Lung (tissue), 12 donors: ENCODE measurements around the gene DENND1B. TPM values are rescaled to one million over a fixed set of nuclear protein-coding genes. Genes with fewer than 3 reads are reported as not detected.

ENCODE experiments used
- ATAC-seq: fragments of 200-7000 bp; cut with Tn5 transposase; one replicate; pipeline ENCODE4 v1.9.1; 2020; ENCODE audit warnings: moderate number of reproducible peaks; ENCODE audit not compliant: insufficient read depth, low FRiP score
- DNase-seq, 3 donors: peaks; one replicate each; pipeline ENCODE4 v3.0.0-alpha.2; 2013 to 2017
- H3K27ac ChIP-seq, 2 donors: one replicate each; pipeline ENCODE4 v1.5.1; 2013; ENCODE audit warnings: mild to moderate bottlenecking in 2 of 2, moderate library complexity in 2 of 2, control low read depth in 1 of 2, inconsistent platforms in 1 of 2, low read depth in 1 of 2, low read length in 1 of 2
- H3K27me3 ChIP-seq, 3 donors: one replicate each; pipeline ENCODE4 v1.5.1; 2013; ENCODE audit warnings: low read length in 2 of 3; ENCODE audit not compliant: control insufficient read depth in 3 of 3, insufficient read depth in 3 of 3
- H3K36me3 ChIP-seq, 4 donors: one replicate each; pipeline ENCODE4 v1.5.1; 2013; ENCODE audit warnings: low read length in 4 of 4, mild to moderate bottlenecking in 1 of 4, moderate library complexity in 1 of 4; ENCODE audit not compliant: control insufficient read depth in 4 of 4, insufficient read depth in 4 of 4
- H3K4me1 ChIP-seq, 5 donors: one replicate each; pipeline ENCODE4 v1.5.1; 2013; ENCODE audit warnings: low read length in 5 of 5, mild to moderate bottlenecking in 2 of 5, moderate library complexity in 1 of 5; ENCODE audit not compliant: control insufficient read depth in 5 of 5, insufficient read depth in 5 of 5
- H3K4me3 ChIP-seq: one replicate; pipeline ENCODE4 v1.5.1; 2013; ENCODE audit warnings: mild to moderate bottlenecking, control low read depth, moderate library complexity
- H3K9ac ChIP-seq, 2 donors: one replicate each; pipeline ENCODE4 v1.5.1; 2013; ENCODE audit warnings: low read length in 2 of 2, control low read depth in 1 of 2; ENCODE audit not compliant: insufficient read depth in 1 of 2
- H3K9me3 ChIP-seq, 4 donors: one replicate each; pipeline ENCODE4 v1.5.1; 2013; ENCODE audit warnings: low read length in 3 of 4, mild to moderate bottlenecking in 1 of 4, moderate library complexity in 1 of 4; ENCODE audit not compliant: control insufficient read depth in 4 of 4, insufficient read depth in 3 of 4
- WGBS, 2 donors: extraction: QIAGEN DNeasy Blood & Tissue Kit; methylation state at CpG; one replicate each; pipeline ENCODE4 v1.1.7; 2013; 5-methylcytosine and 5-hydroxymethylcytosine counted together
- polyA plus RNA-seq, 2 donors: library from polyadenylated mRNA; stranded (reverse); fragments of 200-250 nt; gene quantifications; one replicate each; pipeline ENCODE4 v1.2.1, GENCODE V29; 2013
- total RNA-seq, 2 donors: library from RNA; depleted of rRNA in 1 of 2; stranded (reverse); fragments of >200 nt in 1 of 2; gene quantifications; one replicate each; pipeline ENCODE4 v1.2.1, GENCODE V29; 2014 to 2021
- TF ChIP-seq, protein P1 (sequence below): IDR thresholded peaks from 2 replicates; pipeline ENCODE4 v1.5.1; 2012; ENCODE audit warnings: mild to moderate bottlenecking; ENCODE audit errors: control extremely low read depth, extremely low read depth
- donor health status: control.
- donor health status: control.
- donor health status: Bipolar disorder and iron deficiency.
- donor health status: healthy.
- donor health status: DM: yes; HTN: yes; CAD: no.

The DENND1B gene
- total and polyA plus RNA-seq, 4 donors, result 2.7 to 41.0 (median 10.1) TPM

DNA sequence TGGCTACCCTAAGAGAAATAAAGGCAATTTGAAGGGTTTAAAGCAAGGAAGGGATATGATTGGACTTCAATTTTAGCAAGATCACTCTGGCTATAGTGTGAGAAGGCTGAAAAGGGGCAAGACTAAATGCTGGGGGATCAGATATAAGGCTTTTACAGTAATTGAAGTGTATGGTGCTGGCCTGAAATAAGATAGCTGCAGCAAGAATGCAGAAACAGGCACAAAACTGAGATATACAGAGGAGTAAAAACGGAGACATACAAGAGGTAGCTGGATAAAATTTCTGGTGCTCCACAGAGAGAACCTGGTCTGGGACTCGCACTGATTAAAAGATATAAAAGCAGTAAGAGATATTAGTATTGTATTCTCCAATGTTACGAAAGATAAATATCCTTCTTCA lies 92.0 kb downstream of the DENND1B start:
- peaks cover 0 to 28% (median 3%) of the 10 kb centered on the region in 5 donors for H3K4me1 ChIP-seq
- TF ChIP-seq, protein P1, sequence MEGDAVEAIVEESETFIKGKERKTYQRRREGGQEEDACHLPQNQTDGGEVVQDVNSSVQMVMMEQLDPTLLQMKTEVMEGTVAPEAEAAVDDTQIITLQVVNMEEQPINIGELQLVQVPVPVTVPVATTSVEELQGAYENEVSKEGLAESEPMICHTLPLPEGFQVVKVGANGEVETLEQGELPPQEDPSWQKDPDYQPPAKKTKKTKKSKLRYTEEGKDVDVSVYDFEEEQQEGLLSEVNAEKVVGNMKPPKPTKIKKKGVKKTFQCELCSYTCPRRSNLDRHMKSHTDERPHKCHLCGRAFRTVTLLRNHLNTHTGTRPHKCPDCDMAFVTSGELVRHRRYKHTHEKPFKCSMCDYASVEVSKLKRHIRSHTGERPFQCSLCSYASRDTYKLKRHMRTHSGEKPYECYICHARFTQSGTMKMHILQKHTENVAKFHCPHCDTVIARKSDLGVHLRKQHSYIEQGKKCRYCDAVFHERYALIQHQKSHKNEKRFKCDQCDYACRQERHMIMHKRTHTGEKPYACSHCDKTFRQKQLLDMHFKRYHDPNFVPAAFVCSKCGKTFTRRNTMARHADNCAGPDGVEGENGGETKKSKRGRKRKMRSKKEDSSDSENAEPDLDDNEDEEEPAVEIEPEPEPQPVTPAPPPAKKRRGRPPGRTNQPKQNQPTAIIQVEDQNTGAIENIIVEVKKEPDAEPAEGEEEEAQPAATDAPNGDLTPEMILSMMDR, result no peak
- H3K27ac ChIP-seq, result no peak overlapping the region
- H3K4me3 ChIP-seq, result no peak overlapping the region
- H3K9ac ChIP-seq, result no peak overlapping the region
- H3K36me3 ChIP-seq, result no peaks in the 10 kb centered on the region
- ATAC-seq, result no peak
- peaks cover 0 to 2% (median 0%) of the 10 kb centered on the region in 4 donors for H3K9me3 ChIP-seq
- DNase-seq, result peak in 2 of 3 donors; percentile 46 to 74
- WGBS, 2 donors, result 90 to 98% methylated on average over 3 of the region's 3 CpGs
- H3K27me3 ChIP-seq, result no peaks in the 10 kb centered on the region

DNA sequence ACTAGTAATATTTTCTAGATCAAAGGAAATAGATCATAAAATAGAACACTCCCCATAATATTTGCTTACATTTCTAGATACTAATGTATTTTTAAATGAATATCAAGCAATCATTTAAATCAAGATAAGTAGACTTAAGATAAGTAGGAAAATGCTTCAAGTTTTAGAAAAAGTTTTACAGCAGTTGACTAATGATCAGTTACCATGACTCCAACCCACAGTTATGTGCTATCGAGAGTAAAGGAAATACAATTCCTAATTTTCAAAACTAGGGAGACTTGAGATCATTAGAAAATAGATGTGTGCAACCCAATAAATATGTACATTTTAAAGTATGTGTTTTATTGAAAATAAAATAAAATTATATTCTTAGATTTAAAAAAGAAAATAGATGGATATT lies 95.0 kb downstream of the DENND1B start:
- ATAC-seq (no peak), DNase-seq (no peak)
- TF ChIP-seq, protein P1, result no peak
- Histone ChIP-seq H3K9ac (no peak overlapping the region), H3K27ac (no peak overlapping the region), H3K4me3 (no peak overlapping the region), H3K36me3 (no peaks in the 10 kb centered on the region), H3K27me3 (no peaks in the 10 kb centered on the region), H3K9me3 (no peaks in the 10 kb centered on the region), H3K4me1 (peaks cover 0 to 15% (median 0%) of the 10 kb centered on the region in 5 donors)
- 92 to 97% methylated on average over 1 of the region's 1 CpG for WGBS, 2 donors

DNA sequence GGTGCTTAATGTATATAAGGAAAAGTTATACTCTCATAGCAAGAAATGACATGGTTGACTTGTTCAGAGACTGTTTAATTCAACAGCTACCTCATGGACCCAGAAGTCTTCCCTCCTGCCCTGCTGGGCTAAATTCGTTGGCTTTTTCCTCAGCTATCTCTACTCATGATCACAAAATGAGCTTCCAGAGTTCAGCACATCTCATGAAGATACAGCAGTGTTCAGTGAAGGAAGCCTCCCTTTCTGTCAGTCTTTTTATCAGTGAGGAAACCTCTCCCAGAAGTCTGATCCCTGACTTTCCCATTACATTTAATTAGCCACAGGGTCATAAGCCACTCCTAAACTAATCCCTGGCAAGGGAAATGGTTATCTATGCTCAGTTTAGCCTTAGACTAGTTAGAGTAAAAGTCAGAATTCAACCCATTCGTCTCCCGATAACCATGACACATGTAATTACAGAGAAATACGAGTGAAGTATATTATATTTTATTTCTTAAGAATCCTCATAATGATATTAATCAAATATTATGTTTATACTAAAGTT lies 97.5 kb downstream of the DENND1B start:
- DNase-seq, result no peak
- TF ChIP-seq, protein P1, result no peak
- Histone ChIP-seq H3K27me3 (no peaks in the 10 kb centered on the region), H3K36me3 (no peaks in the 10 kb centered on the region), H3K4me3 (no peak overlapping the region), H3K4me1 (peaks cover 0 to 23% (median 9%) of the 10 kb centered on the region in 5 donors), H3K9me3 (no peaks in the 10 kb centered on the region), H3K27ac (no peak overlapping the region), H3K9ac (no peak overlapping the region)
- ATAC-seq, result no peak
- 92 to 94% methylated on average over 4 of the region's 4 CpGs for WGBS, 2 donors

DNA sequence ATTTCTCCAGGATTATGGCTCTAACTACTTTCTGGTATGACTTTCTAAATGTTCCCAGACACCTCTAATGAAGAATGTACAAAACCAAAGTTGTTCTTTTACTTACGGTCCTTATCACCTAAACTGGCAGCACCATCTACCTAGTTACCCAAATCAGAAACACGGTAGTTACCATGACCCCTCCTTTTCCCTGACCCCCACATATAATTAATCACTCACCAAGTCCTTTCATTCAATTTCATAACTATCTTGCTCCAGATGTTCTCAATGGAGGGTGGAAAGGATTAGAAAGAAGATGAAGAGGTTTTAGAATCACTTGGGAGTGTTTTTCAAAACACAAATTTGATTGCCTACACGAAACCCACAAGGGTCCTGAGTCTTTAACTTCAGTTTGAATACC lies 98.0 kb downstream of the DENND1B start:
- Histone ChIP-seq H3K4me1 (peaks cover 0 to 26% (median 9%) of the 10 kb centered on the region in 5 donors), H3K9ac (no peak overlapping the region), H3K9me3 (no peaks in the 10 kb centered on the region), H3K27me3 (no peaks in the 10 kb centered on the region), H3K27ac (no peak overlapping the region), H3K36me3 (no peaks in the 10 kb centered on the region), H3K4me3 (no peak overlapping the region)
- TF ChIP-seq, protein P1, result no peak
- DNase-seq, result no peak
- 93% methylated on average over 3 of the region's 3 CpGs for WGBS, 2 donors
- ATAC-seq, result no peak
